ENCODE measurements around the gene RRP7A.
A peak's percentile ranks its signal among the peaks of the same experiment; 100 is the strongest.
"Not testable (repeated sequence)": the region's sequence is repeated elsewhere in the genome, so short reads cannot be mapped to it uniquely, and the experiment has no call there.

The RRP7A gene

GRCh38 chr22:42518638-42519524 is 715 bp downstream of the RRP7A start:
- Histone ChIP-seq H3K4me3 (ENCODE audit: insufficient read depth in 1 of 2, low read depth in 1 of 2, low read length in 2 of 2) (peak overlapping the region; percentile 82 to 95), H3K9ac (ENCODE audit: low read length) (peak overlapping the region; percentile 91), H2AFZ (ENCODE audit: low read depth, low read length) (peak overlapping the region; percentile 69), H3K36me3 (ENCODE audit: control insufficient read depth in 1 of 2, insufficient read depth in 2 of 2, low read depth in 1 of 2, low read length in 2 of 2) (peaks cover 15 to 30% of the 10 kb centered on the region in 2 experiments), H3K79me1 (replicated peaks; ENCODE audit: low read length, poor library complexity, severe bottlenecking) (peaks cover 15% of the 10 kb centered on the region), H3K4me2 (ENCODE audit: low read length, poor library complexity, severe bottlenecking) (peak overlapping the region; percentile 74)
- H2BK12ac ChIP-seq (ENCODE audit: low read length in 2 of 2); H3K4me1 ChIP-seq (ENCODE audit: control insufficient read depth, insufficient read depth, low read depth, low read length); H2BK120ac ChIP-seq (ENCODE audit: low read depth, low read length); DNase-seq; H3K4ac ChIP-seq (ENCODE audit: low read depth in 1 of 2, low read length in 2 of 2); H3K9me3 ChIP-seq (ENCODE audit: control insufficient read depth, low read length); H4K8ac ChIP-seq (ENCODE audit: low read length); H4K91ac ChIP-seq (ENCODE audit: low read length); H2AK5ac ChIP-seq (ENCODE audit: low read length, severe bottlenecking); H2BK5ac ChIP-seq (ENCODE audit: low read depth, low read length, poor library complexity, severe bottlenecking); H3K23ac ChIP-seq (ENCODE audit: low read length in 2 of 2); H2BK15ac ChIP-seq (ENCODE audit: low read depth, poor library complexity, severe bottlenecking); H3K27me3 ChIP-seq (ENCODE audit: control insufficient read depth in 1 of 2, insufficient read depth in 1 of 2, low read length in 2 of 2); H3K14ac ChIP-seq (ENCODE audit: low read length in 2 of 2); H3K18ac ChIP-seq (ENCODE audit: low read depth in 1 of 2, low read length in 2 of 2); H3K27ac ChIP-seq (ENCODE audit: low read length, poor library complexity, severe bottlenecking): not testable (repeated sequence)
- WGBS = 0% methylated on average over 4 of the region's 28 CpGs

DNA sequence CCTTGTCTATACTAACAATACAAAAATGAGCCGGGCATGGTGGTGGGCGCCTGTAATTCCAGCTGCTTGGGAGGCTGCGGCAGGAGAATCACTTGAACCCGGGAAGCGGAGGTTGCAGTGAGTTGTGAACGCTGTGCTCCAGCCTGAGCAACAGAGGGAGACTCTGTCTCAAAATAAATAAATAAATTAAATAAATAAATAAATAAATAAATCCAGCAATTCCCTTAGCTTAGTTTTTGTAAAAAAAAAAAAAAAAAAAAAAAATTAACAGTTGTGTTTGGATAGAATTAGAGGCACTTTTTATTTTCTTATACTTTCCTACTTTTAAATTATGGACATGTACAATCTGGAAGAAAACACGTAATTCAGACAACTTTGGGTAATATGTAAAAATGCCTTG is 2.5 kb downstream of the RRP7A start:
- not testable (repeated sequence) for H2BK120ac ChIP-seq (ENCODE audit: low read depth, low read length); H3K27ac ChIP-seq (ENCODE audit: low read length, poor library complexity, severe bottlenecking); DNase-seq; H3K4me2 ChIP-seq (ENCODE audit: low read length, poor library complexity, severe bottlenecking); H2AK5ac ChIP-seq (ENCODE audit: low read length, severe bottlenecking); H3K18ac ChIP-seq (ENCODE audit: low read depth in 1 of 2, low read length in 2 of 2); H3K9ac ChIP-seq (ENCODE audit: low read length); H2BK15ac ChIP-seq (ENCODE audit: low read depth, poor library complexity, severe bottlenecking); H4K91ac ChIP-seq (ENCODE audit: low read length); H3K23ac ChIP-seq (ENCODE audit: low read length in 2 of 2); H3K4me3 ChIP-seq (ENCODE audit: insufficient read depth in 1 of 2, low read depth in 1 of 2, low read length in 2 of 2); H4K8ac ChIP-seq (ENCODE audit: low read length); H3K14ac ChIP-seq (ENCODE audit: low read length in 2 of 2); H2BK5ac ChIP-seq (ENCODE audit: low read depth, low read length, poor library complexity, severe bottlenecking); H3K9me3 ChIP-seq (ENCODE audit: control insufficient read depth, low read length); H3K4ac ChIP-seq (ENCODE audit: low read depth in 1 of 2, low read length in 2 of 2); H2AFZ ChIP-seq (ENCODE audit: low read depth, low read length); H3K27me3 ChIP-seq (ENCODE audit: control insufficient read depth in 1 of 2, insufficient read depth in 1 of 2, low read length in 2 of 2); H2BK12ac ChIP-seq (ENCODE audit: low read length in 2 of 2)
- Histone ChIP-seq H3K36me3 (ENCODE audit: control insufficient read depth in 1 of 2, insufficient read depth in 2 of 2, low read depth in 1 of 2, low read length in 2 of 2) (peaks cover 20 to 42% of the 10 kb centered on the region in 2 experiments), H3K79me1 (replicated peaks; ENCODE audit: low read length, poor library complexity, severe bottlenecking) (peaks cover 18% of the 10 kb centered on the region), H3K4me1 (ENCODE audit: control insufficient read depth, insufficient read depth, low read depth, low read length) (peaks cover 11% of the 10 kb centered on the region)
- no CpG with 5 or more reads among the region's 7 CpGs for WGBS

DNA sequence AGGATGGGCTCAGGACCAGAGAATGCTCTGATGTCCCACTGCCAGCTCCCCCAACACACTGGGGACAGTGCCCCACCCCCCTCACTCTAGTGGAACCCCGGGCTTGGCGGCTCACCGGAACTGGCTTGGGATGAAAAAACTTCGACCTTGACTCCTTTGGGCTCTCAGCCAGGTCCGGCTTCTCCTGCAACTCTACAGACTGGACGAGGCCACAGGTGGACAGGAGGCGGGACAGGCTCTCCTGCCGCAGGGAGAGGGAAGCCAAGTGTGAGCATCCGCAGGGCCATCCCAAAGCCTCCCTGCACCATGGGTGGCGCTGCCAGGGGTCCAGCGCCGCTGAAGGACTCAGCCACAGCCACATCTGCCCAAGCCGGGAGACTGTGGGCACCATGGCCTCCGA is 3.7 kb downstream of the RRP7A start:
- Histone ChIP-seq H2BK5ac (ENCODE audit: low read depth, low read length, poor library complexity, severe bottlenecking) (no peak overlapping the region), H2BK15ac (ENCODE audit: low read depth, poor library complexity, severe bottlenecking) (no peak overlapping the region), H3K79me1 (replicated peaks; ENCODE audit: low read length, poor library complexity, severe bottlenecking) (peaks cover 18% of the 10 kb centered on the region), H3K36me3 (ENCODE audit: control insufficient read depth in 1 of 2, insufficient read depth in 2 of 2, low read depth in 1 of 2, low read length in 2 of 2) (peaks cover 26 to 52% of the 10 kb centered on the region in 2 experiments), H2BK12ac (ENCODE audit: low read length in 2 of 2) (no peak overlapping the region), H3K4me2 (ENCODE audit: low read length, poor library complexity, severe bottlenecking) (no peak overlapping the region), H3K9ac (ENCODE audit: low read length) (no peak overlapping the region), H2AK5ac (ENCODE audit: low read length, severe bottlenecking) (no peak overlapping the region), H3K23ac (ENCODE audit: low read length in 2 of 2) (no peak overlapping the region), H3K4me3 (ENCODE audit: insufficient read depth in 1 of 2, low read depth in 1 of 2, low read length in 2 of 2) (no peak overlapping the region), H4K91ac (ENCODE audit: low read length) (no peak overlapping the region), H2BK120ac (ENCODE audit: low read depth, low read length) (no peak overlapping the region), H2AFZ (ENCODE audit: low read depth, low read length) (no peak overlapping the region), H3K4ac (ENCODE audit: low read depth in 1 of 2, low read length in 2 of 2) (no peak overlapping the region), H4K8ac (ENCODE audit: low read length) (no peak overlapping the region), H3K27me3 (ENCODE audit: control insufficient read depth in 1 of 2, insufficient read depth in 1 of 2, low read length in 2 of 2) (no peaks in the 10 kb centered on the region), H3K27ac (ENCODE audit: low read length, poor library complexity, severe bottlenecking) (no peak overlapping the region), H3K9me3 (ENCODE audit: control insufficient read depth, low read length) (no peaks in the 10 kb centered on the region), H3K18ac (ENCODE audit: low read depth in 1 of 2, low read length in 2 of 2) (no peak overlapping the region), H3K4me1 (ENCODE audit: control insufficient read depth, insufficient read depth, low read depth, low read length) (peaks cover 17% of the 10 kb centered on the region), H3K14ac (ENCODE audit: low read length in 2 of 2) (no peak overlapping the region)
- no peak for DNase-seq
- 94% methylated on average over 14 of the region's 14 CpGs for WGBS

- H3K79me1 ChIP-seq (replicated peaks; ENCODE audit: low read length, poor library complexity, severe bottlenecking) = peaks cover 18% of the 10 kb centered on the region
- H4K8ac ChIP-seq (ENCODE audit: low read length) = not testable (repeated sequence)
- WGBS = 98% methylated on average over 7 of the region's 8 CpGs
Observed at GRCh38 chr22:42515304-42515703, 4.3 kb downstream of the RRP7A start.

More at GRCh38 chr22:42515304-42515703, 4.3 kb downstream of the RRP7A start:
- DNase-seq; H2BK15ac ChIP-seq (ENCODE audit: low read depth, poor library complexity, severe bottlenecking); H3K27me3 ChIP-seq (ENCODE audit: control insufficient read depth in 1 of 2, insufficient read depth in 1 of 2, low read length in 2 of 2); H2BK120ac ChIP-seq (ENCODE audit: low read depth, low read length); H3K9ac ChIP-seq (ENCODE audit: low read length); H3K4me2 ChIP-seq (ENCODE audit: low read length, poor library complexity, severe bottlenecking); H4K91ac ChIP-seq (ENCODE audit: low read length); H3K23ac ChIP-seq (ENCODE audit: low read length in 2 of 2); H3K18ac ChIP-seq (ENCODE audit: low read depth in 1 of 2, low read length in 2 of 2); H3K14ac ChIP-seq (ENCODE audit: low read length in 2 of 2); H2AK5ac ChIP-seq (ENCODE audit: low read length, severe bottlenecking); H2BK12ac ChIP-seq (ENCODE audit: low read length in 2 of 2); H3K4ac ChIP-seq (ENCODE audit: low read depth in 1 of 2, low read length in 2 of 2); H3K9me3 ChIP-seq (ENCODE audit: control insufficient read depth, low read length); H2AFZ ChIP-seq (ENCODE audit: low read depth, low read length); H3K27ac ChIP-seq (ENCODE audit: low read length, poor library complexity, severe bottlenecking); H2BK5ac ChIP-seq (ENCODE audit: low read depth, low read length, poor library complexity, severe bottlenecking); H3K4me3 ChIP-seq (ENCODE audit: insufficient read depth in 1 of 2, low read depth in 1 of 2, low read length in 2 of 2): not testable (repeated sequence)
- Histone ChIP-seq H3K36me3 (ENCODE audit: control insufficient read depth in 1 of 2, insufficient read depth in 2 of 2, low read depth in 1 of 2, low read length in 2 of 2) (peaks cover 29 to 56% of the 10 kb centered on the region in 2 experiments), H3K4me1 (ENCODE audit: control insufficient read depth, insufficient read depth, low read depth, low read length) (peaks cover 17% of the 10 kb centered on the region)

Data from mesenchymal stem cell (in vitro differentiated cells and primary cell).